Central memory CD8-positive, alpha-beta T cell (primary cell): Measurements from ENCODE around the gene SMPD4.
"Not testable (repeated sequence)": the region's sequence is repeated elsewhere in the genome, so short reads cannot be mapped to it uniquely, and the experiment has no call there.

Source experiments
- ATAC-seq: fragments of 150-1000 bp; cut with Tn5 transposase; replicated peaks from 2 replicates; pipeline ENCODE4 v1.10.0; 2022; ENCODE audit warnings: mild to moderate bottlenecking, moderate FRiP score, moderate number of reproducible peaks; ENCODE audit not compliant: poor library complexity, severe bottlenecking; ENCODE audit errors: extremely low read depth
- DNase-seq, 2 donors: peaks; one replicate each; pipeline ENCODE4 v3.0.0; 2021; ENCODE audit warnings: low spot score in 2 of 2
- H3K27ac Mint-ChIP-seq: one replicate; pipeline ENCODE4 v1.8.0; 2022; ENCODE audit warnings: low read depth, mild to moderate bottlenecking, moderate library complexity, mixed read lengths
- H3K27me3 Mint-ChIP-seq: one replicate; pipeline ENCODE4 v1.8.0; 2022; ENCODE audit warnings: mixed read lengths
- H3K36me3 Mint-ChIP-seq: one replicate; pipeline ENCODE4 v1.8.0; 2022; ENCODE audit warnings: mild to moderate bottlenecking, moderate library complexity, mixed read lengths; ENCODE audit not compliant: insufficient read depth
- H3K4me1 Mint-ChIP-seq: one replicate; pipeline ENCODE4 v1.8.0; 2022; ENCODE audit warnings: mixed read lengths
- H3K4me3 Mint-ChIP-seq: one replicate; pipeline ENCODE4 v1.8.0; 2022; ENCODE audit warnings: mild to moderate bottlenecking, moderate library complexity, mixed read lengths
- H3K9me3 Mint-ChIP-seq: one replicate; pipeline ENCODE4 v1.8.0; 2022; ENCODE audit warnings: mixed read lengths

The SMPD4 gene

DNA sequence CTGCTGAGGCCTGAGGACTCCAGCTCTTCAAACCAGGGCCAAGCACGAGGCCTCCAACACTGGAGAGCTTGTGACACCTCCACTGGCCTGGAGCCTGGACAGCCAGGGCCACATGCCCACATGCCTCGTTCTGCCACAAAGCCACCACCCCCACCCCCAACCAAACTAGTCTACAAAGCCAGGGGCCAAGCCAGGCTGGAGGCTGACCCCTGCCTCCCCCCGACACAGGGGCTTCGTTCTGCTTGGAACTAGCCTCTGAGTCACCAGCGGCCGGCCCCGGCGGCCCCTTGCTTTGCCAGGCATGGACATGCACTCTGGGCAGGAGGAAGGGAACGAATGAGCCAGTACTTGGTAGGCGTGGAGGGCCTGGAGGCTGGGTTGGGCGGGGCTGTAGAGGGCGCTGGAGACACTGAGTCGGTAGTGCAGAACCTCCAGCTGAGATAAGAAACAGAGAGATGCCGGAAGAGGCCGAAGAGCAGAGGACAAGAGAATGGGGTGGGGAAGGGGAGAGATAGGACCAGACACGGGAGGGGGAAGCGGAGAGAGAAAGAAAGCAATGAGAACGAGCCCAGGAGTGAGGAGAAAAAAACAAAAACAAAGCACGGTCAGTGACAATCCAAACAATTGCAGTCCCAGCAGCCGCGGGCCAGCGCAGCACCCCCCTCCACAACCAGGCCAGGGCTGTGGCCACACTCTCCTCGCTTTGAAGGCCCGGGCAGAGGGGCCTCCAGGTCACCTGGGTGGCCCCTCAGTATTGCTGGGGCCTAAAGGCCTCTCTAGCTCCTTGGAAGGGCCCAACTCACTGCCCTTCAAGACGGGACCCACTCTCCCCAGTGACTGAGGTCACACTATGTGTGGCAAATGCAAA lies 20.3 kb downstream of the SMPD4 start:
- ATAC-seq, H3K4me3 Mint-ChIP-seq, H3K27ac Mint-ChIP-seq, H3K27me3 Mint-ChIP-seq, DNase-seq, H3K9me3 Mint-ChIP-seq: not testable (repeated sequence)
- Mint-ChIP-seq H3K4me1 (peaks cover 15% of the 10 kb centered on the region), H3K36me3 (peaks cover 34% of the 10 kb centered on the region)

DNA sequence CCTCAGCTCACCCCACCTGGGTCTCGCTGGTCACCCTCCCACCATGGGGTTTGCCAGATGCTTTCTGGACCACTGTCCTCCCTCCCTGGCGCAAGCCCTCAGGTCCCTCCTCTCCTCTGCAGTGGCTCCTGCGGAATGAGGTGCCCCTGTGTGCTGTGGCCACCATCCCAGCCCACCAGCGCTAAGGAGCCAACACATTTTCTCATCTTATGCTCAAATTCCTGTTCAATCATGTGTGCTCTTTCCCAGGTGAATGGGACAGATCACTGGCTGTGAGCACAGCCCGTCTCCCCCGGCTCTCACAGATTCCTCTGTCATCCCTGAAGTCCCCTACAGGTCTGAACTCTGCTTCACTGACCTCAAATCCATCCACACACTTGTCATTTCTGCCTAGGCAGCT lies 21.3 kb downstream of the SMPD4 start:
- Mint-ChIP-seq H3K36me3 (peaks cover 27% of the 10 kb centered on the region), H3K27ac (no peak overlapping the region), H3K9me3 (no peaks in the 10 kb centered on the region), H3K27me3 (no peaks in the 10 kb centered on the region), H3K4me3 (no peak overlapping the region), H3K4me1 (peaks cover 15% of the 10 kb centered on the region)
- no peak for ATAC-seq
- DNase-seq = no peak

DNA sequence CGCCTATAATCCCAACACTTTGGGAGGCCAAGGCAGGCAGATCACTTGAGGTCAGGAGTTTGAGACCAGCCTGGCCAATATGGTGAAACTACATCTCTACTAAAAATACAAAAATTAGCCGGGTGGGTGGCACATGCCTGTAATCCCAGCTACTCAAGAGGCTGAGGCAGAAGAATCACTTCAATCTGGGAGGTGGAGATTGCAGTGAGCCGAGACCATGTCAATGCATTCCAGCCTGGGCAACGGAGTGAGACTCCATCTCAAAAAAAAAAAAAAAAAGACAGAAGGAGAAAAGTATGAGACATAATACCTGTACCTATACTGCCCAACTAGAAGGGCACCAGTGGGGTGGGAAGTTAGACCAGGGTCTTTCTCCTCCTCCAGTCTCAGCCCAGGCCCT lies 22.0 kb downstream of the SMPD4 start:
- peaks cover 15% of the 10 kb centered on the region for H3K4me1 Mint-ChIP-seq
- H3K27ac Mint-ChIP-seq, ATAC-seq, DNase-seq, H3K4me3 Mint-ChIP-seq, H3K27me3 Mint-ChIP-seq, H3K9me3 Mint-ChIP-seq: not testable (repeated sequence)
- peaks cover 21% of the 10 kb centered on the region for H3K36me3 Mint-ChIP-seq

DNA sequence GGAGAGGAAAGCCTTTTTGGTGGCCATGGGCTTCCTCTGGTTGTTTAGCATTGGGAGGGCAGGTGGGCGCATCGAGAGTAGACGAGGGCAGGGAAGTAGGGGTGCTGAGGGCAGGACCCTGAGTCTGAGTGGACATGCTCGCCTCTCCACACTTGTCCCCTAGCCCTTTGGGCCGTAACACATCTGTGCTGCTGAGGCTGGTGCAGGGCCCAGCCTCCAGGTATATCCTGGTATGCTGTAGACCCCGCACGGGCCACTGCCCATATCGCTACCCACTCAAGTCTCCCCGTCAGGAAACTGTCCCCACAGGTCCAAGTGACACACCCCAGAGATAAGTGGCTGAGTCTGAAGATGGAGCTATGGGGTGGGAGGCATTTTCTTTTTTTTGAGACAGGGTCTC lies 22.8 kb downstream of the SMPD4 start:
- Mint-ChIP-seq H3K9me3 (no peaks in the 10 kb centered on the region), H3K27me3 (no peaks in the 10 kb centered on the region), H3K4me1 (peaks cover 15% of the 10 kb centered on the region), H3K4me3 (no peak overlapping the region), H3K36me3 (peaks cover 19% of the 10 kb centered on the region), H3K27ac (peak overlapping the region; percentile 35)
- ATAC-seq (no peak), DNase-seq (no peak)

DNA sequence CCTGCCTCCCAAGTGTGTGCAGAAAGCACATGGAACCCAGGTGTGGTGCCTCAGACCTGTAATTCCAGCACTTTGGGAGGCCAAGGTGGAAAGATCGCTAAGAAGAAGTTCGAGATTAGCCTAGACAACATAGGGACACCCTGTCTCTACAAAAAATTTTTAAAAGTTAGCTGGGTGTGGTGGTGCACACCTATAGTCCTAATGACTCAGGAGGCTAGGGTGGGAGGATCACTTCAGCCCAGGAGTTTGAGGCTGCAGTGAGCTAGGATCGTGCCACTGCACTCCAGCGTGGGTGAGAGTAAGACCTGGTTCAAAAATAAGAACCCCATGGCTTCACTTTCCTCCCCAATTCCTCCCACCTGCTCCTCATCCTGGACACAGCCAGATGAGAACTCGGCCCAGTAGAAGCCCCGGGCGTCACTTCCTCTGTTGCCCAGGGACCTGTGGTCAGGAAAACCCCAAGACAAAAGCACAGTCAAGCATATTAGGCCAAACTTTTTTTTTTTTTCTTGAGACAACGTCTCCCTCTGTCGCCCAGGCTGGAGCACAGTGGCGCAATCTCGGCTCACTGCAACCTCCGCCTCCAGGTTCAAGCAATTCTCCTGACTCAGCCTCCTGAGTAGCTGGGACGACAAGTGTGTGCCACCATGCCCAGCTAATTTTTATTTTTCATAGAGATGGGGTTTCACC lies 23.4 kb downstream of the SMPD4 start:
- H3K36me3 Mint-ChIP-seq = peaks cover 21% of the 10 kb centered on the region
- ATAC-seq = peak; percentile 26
- DNase-seq, H3K9me3 Mint-ChIP-seq, H3K27me3 Mint-ChIP-seq, H3K4me3 Mint-ChIP-seq: not testable (repeated sequence)
- H3K4me1 Mint-ChIP-seq = peaks cover 15% of the 10 kb centered on the region
- H3K27ac Mint-ChIP-seq = peak overlapping the region; percentile 35

DNA sequence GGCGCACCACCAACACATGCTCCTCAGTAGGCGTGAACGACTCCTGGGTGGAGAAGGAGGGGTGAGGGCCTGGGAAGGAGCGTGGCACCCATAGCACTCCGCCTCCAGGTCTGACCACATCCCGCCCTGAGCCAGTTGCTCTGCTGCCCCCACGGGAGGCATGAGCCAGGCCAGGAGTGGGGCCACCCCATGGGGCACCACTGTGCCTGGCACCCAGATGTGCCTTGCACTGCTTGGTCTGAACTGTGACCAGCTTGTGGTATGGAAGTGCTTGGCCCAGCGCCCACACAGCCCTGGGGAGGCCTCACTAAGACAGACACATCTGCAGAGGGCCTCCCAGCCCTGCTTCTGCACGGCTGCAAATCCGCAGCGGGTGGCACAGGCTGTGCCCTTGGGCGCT lies 24.0 kb downstream of the SMPD4 start:
- Mint-ChIP-seq H3K36me3 (peaks cover 20% of the 10 kb centered on the region), H3K4me1 (peaks cover 15% of the 10 kb centered on the region)
- not testable (repeated sequence) for DNase-seq, H3K4me3 Mint-ChIP-seq, H3K27me3 Mint-ChIP-seq, H3K27ac Mint-ChIP-seq, H3K9me3 Mint-ChIP-seq, ATAC-seq

DNA sequence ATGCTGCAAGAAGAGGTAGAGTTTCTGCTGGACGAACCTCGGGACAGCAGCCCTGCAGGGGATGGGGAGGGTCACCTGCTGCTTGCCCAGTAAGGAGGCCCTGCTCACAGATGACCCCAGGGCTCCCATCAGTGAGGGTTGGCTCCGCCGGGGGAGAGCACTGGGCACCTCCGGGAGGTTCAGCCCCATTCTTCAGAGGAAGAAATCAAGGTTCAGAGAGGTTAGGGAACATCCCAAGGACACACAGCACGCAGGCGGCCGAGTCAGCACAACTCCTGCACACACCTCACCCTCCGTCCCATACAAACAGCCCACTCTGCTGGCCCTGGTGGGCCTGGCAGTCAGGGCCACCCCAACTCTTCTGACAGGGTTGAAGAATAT lies 24.8 kb downstream of the SMPD4 start:
- no peak for DNase-seq
- Mint-ChIP-seq H3K36me3 (peaks cover 21% of the 10 kb centered on the region), H3K27ac (no peak overlapping the region), H3K4me1 (peaks cover 15% of the 10 kb centered on the region), H3K4me3 (no peak overlapping the region), H3K27me3 (no peaks in the 10 kb centered on the region), H3K9me3 (no peaks in the 10 kb centered on the region)
- ATAC-seq = no peak

DNA sequence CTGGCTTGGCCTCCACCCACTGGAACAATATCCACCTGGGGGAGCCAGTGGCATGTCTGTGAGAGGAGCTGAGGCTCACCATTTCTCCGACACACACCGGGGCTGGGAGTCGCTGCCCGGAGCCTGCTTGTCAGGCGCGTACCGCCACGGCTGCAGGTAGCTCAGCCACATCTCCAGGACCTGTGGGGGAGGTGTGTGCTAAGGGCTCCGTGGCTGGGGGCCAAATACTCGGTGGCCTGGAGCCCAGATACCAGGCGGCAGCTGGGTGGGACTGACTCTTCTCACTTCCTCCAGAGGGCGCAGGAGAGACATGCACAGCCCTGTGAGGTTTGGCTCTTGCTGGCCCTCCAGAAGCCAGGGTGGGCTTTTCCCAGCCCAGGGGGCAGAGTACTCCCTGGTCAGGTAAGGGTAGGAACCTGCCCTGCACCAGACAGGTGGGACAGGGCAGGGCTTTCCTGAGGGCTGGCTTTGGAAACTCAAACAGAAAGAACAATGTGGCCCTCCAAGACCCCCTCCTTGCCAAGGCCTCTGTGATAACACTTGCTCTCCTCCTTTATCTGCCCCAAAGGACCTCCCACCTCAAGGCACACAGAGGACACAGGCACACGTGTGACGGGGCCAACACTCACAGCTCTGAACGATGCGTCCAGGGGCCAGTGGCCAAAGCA lies 25.3 kb downstream of the SMPD4 start:
- not testable (repeated sequence) for H3K4me3 Mint-ChIP-seq
- H3K4me1 Mint-ChIP-seq = peaks cover 15% of the 10 kb centered on the region

DNA sequence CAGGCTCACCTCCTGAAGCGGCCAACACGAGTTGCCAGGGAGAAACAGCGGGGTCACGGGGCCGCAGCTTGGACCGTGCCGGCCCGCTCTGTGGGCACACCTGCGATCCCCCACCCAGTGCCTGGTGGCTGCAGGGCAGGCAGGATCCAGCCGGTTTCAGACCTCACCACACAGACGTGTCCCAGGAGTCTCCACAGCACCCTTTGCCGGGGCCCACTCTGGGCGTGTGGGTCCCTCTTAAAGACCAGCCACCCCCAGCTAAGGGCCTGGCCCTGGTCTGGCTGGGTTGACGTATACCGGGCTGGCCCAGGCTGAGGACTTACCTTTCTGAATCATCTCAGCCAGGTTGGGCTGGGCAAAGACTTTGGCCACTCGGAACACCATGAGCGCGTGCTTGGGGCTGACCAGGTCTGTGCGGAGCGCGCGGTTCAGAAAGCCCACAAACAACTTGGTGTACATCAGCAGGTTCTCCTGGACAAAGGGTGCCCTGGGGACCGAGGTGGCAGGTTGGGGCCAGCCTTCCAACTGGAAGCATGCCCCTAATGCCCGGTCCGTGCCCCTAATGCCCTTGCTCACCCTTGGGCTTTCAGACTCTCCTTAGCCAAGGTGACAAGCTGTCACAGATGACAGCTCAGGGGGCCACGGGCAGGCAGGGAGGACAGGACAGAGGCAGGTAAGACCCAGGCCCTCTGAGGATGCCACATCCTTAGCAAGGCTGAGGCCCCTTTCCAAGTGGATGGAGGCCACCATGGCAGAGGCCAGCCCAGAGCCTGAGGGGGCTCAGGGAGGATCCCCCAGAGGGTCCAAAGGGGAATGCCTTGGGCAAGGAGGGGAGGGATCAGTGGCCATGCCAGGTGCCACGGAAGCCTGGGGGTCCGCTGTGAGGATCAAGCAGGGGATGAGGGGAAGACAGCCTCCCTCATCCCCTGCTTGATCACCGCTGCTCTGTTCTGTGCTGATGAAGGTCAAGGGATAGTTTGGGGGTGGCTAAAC lies 26.3 kb downstream of the SMPD4 start:
- no peaks in the 10 kb centered on the region for H3K9me3 Mint-ChIP-seq
- H3K4me1 Mint-ChIP-seq = peaks cover 11% of the 10 kb centered on the region
- DNase-seq (no peak), ATAC-seq (no peak)
- H3K27me3 Mint-ChIP-seq = no peaks in the 10 kb centered on the region
- no peak overlapping the region for H3K4me3 Mint-ChIP-seq
- peaks cover 20% of the 10 kb centered on the region for H3K36me3 Mint-ChIP-seq
- no peak overlapping the region for H3K27ac Mint-ChIP-seq

More for the DNA sequence above, 25.3 kb downstream of the SMPD4 start:
- not testable (repeated sequence) for H3K27me3 Mint-ChIP-seq, ATAC-seq, DNase-seq, H3K27ac Mint-ChIP-seq, H3K9me3 Mint-ChIP-seq
- peaks cover 20% of the 10 kb centered on the region for H3K36me3 Mint-ChIP-seq

DNA sequence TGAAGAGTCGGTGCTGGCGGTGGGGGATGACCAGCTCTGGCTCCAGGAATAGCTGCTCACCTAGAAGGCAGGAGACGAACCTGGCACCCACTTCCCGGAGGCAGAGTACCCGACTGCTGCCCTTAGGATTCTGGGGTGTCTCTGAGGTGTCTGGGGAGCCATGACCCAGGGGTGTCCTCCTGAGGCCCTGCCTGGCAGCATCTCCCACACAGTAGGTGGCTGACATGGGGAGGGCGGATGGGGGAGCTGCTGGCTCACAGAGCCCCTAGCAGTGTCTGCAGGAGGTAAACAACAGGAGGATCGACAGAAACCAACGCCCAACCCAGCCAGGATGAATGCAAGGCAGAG lies 27.0 kb downstream of the SMPD4 start:
- not testable (repeated sequence) for H3K27me3 Mint-ChIP-seq, H3K9me3 Mint-ChIP-seq, DNase-seq, H3K4me1 Mint-ChIP-seq, ATAC-seq, H3K27ac Mint-ChIP-seq, H3K4me3 Mint-ChIP-seq
- H3K36me3 Mint-ChIP-seq = peaks cover 17% of the 10 kb centered on the region

DNA sequence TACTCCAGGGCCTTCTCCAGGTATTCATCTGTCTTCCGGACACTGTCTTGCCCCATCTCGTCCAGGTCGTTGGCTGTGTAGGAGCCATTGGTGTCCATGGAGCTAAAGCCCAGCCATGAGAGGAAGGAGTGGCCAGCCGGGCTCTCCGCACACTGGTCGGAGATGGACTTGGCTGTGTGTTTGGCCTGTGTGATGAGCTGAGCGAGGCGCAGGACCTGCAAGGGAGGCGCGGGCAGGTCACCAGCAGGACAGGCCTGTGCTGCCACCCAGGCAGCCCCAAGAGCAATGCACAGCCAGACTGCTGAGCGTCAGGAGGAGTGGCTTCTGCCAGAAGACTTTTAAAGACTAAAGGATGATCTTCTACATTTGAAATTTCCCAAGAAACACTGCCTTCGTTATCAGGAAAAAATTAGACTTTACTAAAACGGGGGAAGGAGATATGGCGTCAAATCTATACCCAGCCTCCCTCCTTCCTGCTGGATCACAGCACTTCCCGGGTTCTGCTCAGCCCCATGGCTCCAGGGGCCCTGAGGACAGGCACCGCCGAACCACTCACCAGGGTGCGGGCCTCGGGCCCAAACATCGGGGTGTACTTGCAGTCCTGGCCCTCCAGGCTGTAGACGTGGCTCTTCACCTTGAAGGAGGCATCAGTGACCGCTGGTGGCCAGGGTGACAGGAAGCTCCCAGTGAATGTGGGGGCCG lies 27.5 kb downstream of the SMPD4 start:
- H3K36me3 Mint-ChIP-seq = peaks cover 15% of the 10 kb centered on the region
- H3K27ac Mint-ChIP-seq, ATAC-seq, DNase-seq, H3K27me3 Mint-ChIP-seq, H3K9me3 Mint-ChIP-seq, H3K4me1 Mint-ChIP-seq, H3K4me3 Mint-ChIP-seq: not testable (repeated sequence)
